GM12878 (cell line): ENCODE data around the gene ASXL2.

ENCODE experiments used
- CTCF ChIP-seq, 3 experiments: IDR thresholded peaks in 2 of 3; conservative IDR thresholded peaks in 1 of 3; 2 replicates each; pipeline ENCODE4 v1.5.1; 2011; ENCODE audit warnings: low read depth in 3 of 3, low read length in 3 of 3, mild to moderate bottlenecking in 3 of 3, control low read depth in 2 of 3, moderate library complexity in 2 of 3, inconsistent platforms in 1 of 3, mixed read lengths in 1 of 3; ENCODE audit not compliant: control insufficient read depth in 2 of 3, insufficient read depth in 1 of 3; ENCODE audit errors: extremely low read depth in 1 of 3
- E2F4 ChIP-seq: IDR thresholded peaks from 2 replicates; pipeline ENCODE4 v1.6.1; 2012; ENCODE audit warnings: low read depth, low read length, improper control_type of control experiment
- FOXK2 ChIP-seq: fragments of 450-650 bp; IDR thresholded peaks from 2 replicates; pipeline ENCODE4 v1.6.1; 2017; ENCODE audit warnings: mild to moderate bottlenecking, moderate library complexity
- REST ChIP-seq: IDR thresholded peaks from 2 replicates; pipeline ENCODE4 v1.6.1; 2012; ENCODE audit warnings: mild to moderate bottlenecking, low read depth, low read length
- TCF7 ChIP-seq: IDR thresholded peaks from 2 replicates; pipeline ENCODE4 v1.6.1; 2014; ENCODE audit warnings: antibody characterized with exemption, borderline replicate concordance

GRCh38 chr2:25821225-25822056, 56.8 kb downstream of the ASXL2 start:
- TF ChIP-seq FOXK2 = no peak
- no peak for TF ChIP-seq CTCF (IDR thresholded peaks at IDR 0.05 in 2 of 3, conservative IDR thresholded peaks at IDR 0.05 in 1 of 3; ENCODE audit: control insufficient read depth in 2 of 3, extremely low read depth in 1 of 3, insufficient read depth in 1 of 3, low read depth in 3 of 3, low read length in 3 of 3)
- TF ChIP-seq TCF7 = no peak
- TF ChIP-seq E2F4 = no peak
- TF ChIP-seq REST = no peak
